Progenitor cell of endocrine pancreas (in vitro differentiated cells): ENCODE measurements around the gene ATP6V1F. TPM values are rescaled to one million over a fixed set of nuclear protein-coding genes. Genes with fewer than 3 reads are reported as not detected.
A peak's percentile ranks its signal among the peaks of the same experiment; 100 is the strongest.

Source experiments
- DNase-seq: peaks from one replicate; pipeline ENCODE4 v3.0.0; 2021; ENCODE audit warnings: low spot score; ENCODE audit not compliant: unreplicated experiment
- H3K27ac Mint-ChIP-seq: 2 replicates; pipeline ENCODE4 v1.8.0; 2021; ENCODE audit warnings: mild to moderate bottlenecking, moderate library complexity, mixed read lengths
- H3K27me3 Mint-ChIP-seq: 2 replicates; pipeline ENCODE4 v1.8.0; 2021; ENCODE audit warnings: mixed read lengths
- H3K36me3 Mint-ChIP-seq: 2 replicates; pipeline ENCODE4 v1.8.0; 2022; ENCODE audit warnings: mixed read lengths; ENCODE audit not compliant: insufficient read depth
- H3K4me1 Mint-ChIP-seq: 2 replicates; pipeline ENCODE4 v1.8.0; 2021; ENCODE audit warnings: low read depth, mixed read lengths
- H3K4me3 Mint-ChIP-seq: 2 replicates; pipeline ENCODE4 v1.8.0; 2021; ENCODE audit warnings: low read depth, mild to moderate bottlenecking, moderate library complexity, mixed read lengths
- H3K9me3 Mint-ChIP-seq: 2 replicates; pipeline ENCODE4 v1.8.0; 2021; ENCODE audit warnings: low read depth, mixed read lengths
- CTCF ChIP-seq: fragments of 200-600 bp; sonication (generic); IDR thresholded peaks from one replicate; pipeline ENCODE4 v1.5.0; 2021; ENCODE audit warnings: antibody characterized with exemption, mild to moderate bottlenecking; ENCODE audit not compliant: unreplicated experiment
- total RNA-seq: library from RNA; stranded (reverse); gene quantifications from 2 replicates; pipeline ENCODE4 v1.2.1, GENCODE V29; 2021

The ATP6V1F gene
- total RNA-seq, 1 donor from 2014 or later, result 119 TPM

DNA sequence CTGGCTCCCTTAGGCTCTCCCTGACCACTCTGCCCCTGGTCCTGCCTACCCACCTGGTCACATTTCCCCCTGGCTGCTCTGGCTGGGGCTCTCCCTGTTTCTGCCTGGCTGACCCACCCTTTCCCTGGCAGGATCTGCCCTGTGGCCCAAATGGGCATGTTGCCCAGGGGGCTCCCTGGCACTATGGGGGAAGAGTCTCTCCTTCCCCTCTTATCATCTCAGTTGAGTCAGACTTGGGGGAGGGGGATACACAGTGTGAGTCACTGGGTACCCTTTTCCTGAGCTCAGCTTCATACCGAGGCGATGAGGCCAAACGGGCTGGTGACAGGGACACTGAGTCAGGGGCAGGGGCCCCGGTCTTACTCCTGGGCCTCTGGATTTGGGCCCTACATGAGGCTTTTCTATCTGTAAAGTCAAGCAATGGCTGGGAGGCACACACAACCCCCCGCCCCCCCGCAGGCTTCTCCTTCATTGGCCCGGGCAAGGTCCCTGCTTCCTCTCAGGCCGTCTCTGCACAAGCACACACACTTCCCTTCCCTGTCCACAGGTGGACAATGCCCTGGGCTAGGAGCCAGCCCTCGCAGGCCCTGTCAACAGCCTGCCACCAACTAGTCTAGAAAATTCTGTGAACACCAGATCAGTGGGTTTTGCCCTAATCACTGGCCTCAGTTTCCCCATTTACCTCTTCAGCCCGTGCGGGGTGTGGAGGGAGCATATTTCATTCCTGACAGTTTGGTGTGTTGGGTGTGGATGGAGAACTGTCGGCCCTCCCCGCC, 33.1 kb upstream of the ATP6V1F start:
- no peak for DNase-seq
- Mint-ChIP-seq H3K36me3 (no peaks in the 10 kb centered on the region), H3K9me3 (no peaks in the 10 kb centered on the region), H3K27ac (no peak overlapping the region), H3K4me3 (peak overlapping the region; percentile 60), H3K4me1 (peaks cover 16% of the 10 kb centered on the region), H3K27me3 (peaks cover 51% of the 10 kb centered on the region)
- TF ChIP-seq CTCF, result no peak

DNA sequence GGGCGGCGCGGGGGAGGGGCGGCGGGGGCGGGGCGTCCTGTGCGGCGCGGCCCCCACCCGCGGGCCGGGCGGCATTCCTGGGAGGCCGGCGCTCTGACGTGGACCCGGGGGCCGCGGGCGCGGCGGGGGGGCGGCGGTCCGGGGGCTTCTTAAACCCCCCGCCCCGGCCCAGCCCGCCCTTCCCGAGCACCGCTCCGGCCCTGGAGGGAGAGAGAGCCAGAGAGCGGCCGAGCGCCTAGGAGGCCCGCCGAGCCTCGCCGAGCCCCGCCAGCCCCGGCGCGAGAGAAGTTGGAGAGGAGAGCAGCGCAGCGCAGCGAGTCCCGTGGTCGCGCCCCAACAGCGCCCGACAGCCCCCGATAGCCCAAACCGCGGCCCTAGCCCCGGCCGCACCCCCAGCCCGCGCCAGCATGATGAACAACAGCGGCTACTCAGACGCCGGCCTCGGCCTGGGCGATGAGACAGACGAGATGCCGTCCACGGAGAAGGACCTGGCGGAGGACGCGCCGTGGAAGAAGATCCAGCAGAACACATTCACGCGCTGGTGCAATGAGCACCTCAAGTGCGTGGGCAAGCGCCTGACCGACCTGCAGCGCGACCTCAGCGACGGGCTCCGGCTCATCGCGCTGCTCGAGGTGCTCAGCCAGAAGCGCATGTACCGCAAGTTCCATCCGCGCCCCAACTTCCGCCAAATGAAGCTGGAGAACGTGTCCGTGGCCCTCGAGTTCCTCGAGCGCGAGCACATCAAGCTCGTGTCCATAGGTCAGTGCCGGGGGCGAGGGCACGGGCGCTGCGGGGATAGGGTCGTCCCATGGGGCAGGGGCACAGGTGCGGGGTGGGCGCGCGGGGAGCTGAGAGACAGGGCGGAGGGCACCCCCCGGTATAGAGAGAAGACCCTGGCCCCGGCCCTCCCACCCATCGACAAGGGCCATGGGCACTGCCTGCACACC, 32.2 kb upstream of the ATP6V1F start, which contains the start of gene FLNC:
FLNC (plus strand) TSS at position 176 of the 947 bp plus-strand sequence; CDS start at position 408, 232 bp downstream.
- H3K4me1 Mint-ChIP-seq, result peaks cover 16% of the 10 kb centered on the region
- no peaks in the 10 kb centered on the region for H3K36me3 Mint-ChIP-seq
- H3K27ac Mint-ChIP-seq, result peak within 1 kb of the TSS; percentile 52
- no peaks in the 10 kb centered on the region for H3K9me3 Mint-ChIP-seq
- H3K4me3 Mint-ChIP-seq, result peak within 1 kb of the TSS; percentile 62
- no peak for DNase-seq
- no peak for TF ChIP-seq CTCF
- peaks cover 55% of the 10 kb centered on the region for H3K27me3 Mint-ChIP-seq

- H3K27me3 Mint-ChIP-seq, result peaks cover 55% of the 10 kb centered on the region
- peaks cover 16% of the 10 kb centered on the region for H3K4me1 Mint-ChIP-seq
- H3K4me3 Mint-ChIP-seq, result peak overlapping the region; percentile 62
- TF ChIP-seq CTCF, result no peak
- DNase-seq, result no peak
- H3K27ac Mint-ChIP-seq, result no peak overlapping the region
- H3K36me3 Mint-ChIP-seq, result no peaks in the 10 kb centered on the region
- H3K9me3 Mint-ChIP-seq, result no peaks in the 10 kb centered on the region
Observed at GRCh38 chr7:128831178-128831993, 31.3 kb upstream of the ATP6V1F start.

- peaks cover 55% of the 10 kb centered on the region for H3K27me3 Mint-ChIP-seq
- H3K27ac Mint-ChIP-seq, result no peak overlapping the region
- TF ChIP-seq CTCF, result no peak
- H3K9me3 Mint-ChIP-seq, result no peaks in the 10 kb centered on the region
- DNase-seq, result no peak
- H3K4me1 Mint-ChIP-seq, result peaks cover 16% of the 10 kb centered on the region
- peak overlapping the region; percentile 29 for H3K4me3 Mint-ChIP-seq
- H3K36me3 Mint-ChIP-seq, result no peaks in the 10 kb centered on the region
Observed at GRCh38 chr7:128831994-128832879, 30.4 kb upstream of the ATP6V1F start.
